H1 (cell line): Measurements from ENCODE around the gene NOMO2.
"Not testable (repeated sequence)": the region's sequence is repeated elsewhere in the genome, so short reads cannot be mapped to it uniquely, and the experiment has no call there.

Experiments used
- CEBPB ChIP-seq: IDR thresholded peaks from 2 replicates; pipeline ENCODE4 v1.6.1; 2012; ENCODE audit warnings: low read depth, low read length
- CTCF ChIP-seq, 3 experiments: IDR thresholded peaks; 1 replicate in 2 of 3; 2 replicates in 1 of 3; pipeline versions ENCODE4 v1.5.1 to v1.6.1; 2011; ENCODE audit warnings: low read length in 3 of 3, mild to moderate bottlenecking in 3 of 3, inconsistent platforms in 2 of 3, low read depth in 1 of 3, moderate library complexity in 1 of 3; ENCODE audit not compliant: insufficient read depth in 1 of 3; ENCODE audit errors: control extremely low read depth in 1 of 3
- EZH2 ChIP-seq: fragments of 200-600 bp; sonication (generic); IDR thresholded peaks from 2 replicates; pipeline ENCODE4 v1.7.1; 2012; ENCODE audit warnings: low read depth, mild to moderate bottlenecking, moderate library complexity, low read length, inconsistent platforms; ENCODE audit not compliant: severe bottlenecking
- POLR2A ChIP-seq, 2 experiments: IDR thresholded peaks; 1 replicate in 1 of 2; 2 replicates in 1 of 2; pipeline ENCODE4 v1.6.1; 2011; ENCODE audit warnings: low read depth in 2 of 2, low read length in 2 of 2, mild to moderate bottlenecking in 2 of 2; ENCODE audit errors: control extremely low read depth in 1 of 2
- SP2 ChIP-seq: IDR thresholded peaks from 2 replicates; pipeline ENCODE4 v1.6.1; 2012; ENCODE audit warnings: mild to moderate bottlenecking, low read length, inconsistent platforms
- USF2 ChIP-seq: IDR thresholded peaks from 2 replicates; pipeline ENCODE4 v1.6.1; 2011; ENCODE audit warnings: low read length, improper control_type of control experiment

DNA sequence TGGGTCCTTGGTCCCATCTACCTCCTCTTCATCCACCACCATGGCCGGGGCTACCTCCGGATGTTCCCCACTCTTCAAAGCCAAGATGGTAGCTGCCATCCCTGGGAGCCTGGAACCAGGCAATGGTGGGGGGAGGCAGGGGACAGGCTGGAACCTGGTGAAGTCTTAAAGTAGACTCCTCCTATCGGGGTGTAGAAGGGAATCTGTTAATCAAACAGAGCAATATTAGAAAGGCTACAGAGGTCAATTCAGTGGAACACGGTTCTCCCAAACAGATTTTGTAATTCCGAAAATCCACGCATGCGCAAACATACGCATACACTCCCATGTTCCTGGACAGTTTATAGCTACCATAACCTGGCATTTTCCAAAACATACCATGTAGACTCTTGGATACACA, 11.1 kb upstream of the NOMO2 start:
- not testable (repeated sequence) for TF ChIP-seq USF2; EZH2; SP2; CEBPB; CTCF (IDR thresholded peaks at IDR 0.05; ENCODE audit: control extremely low read depth in 1 of 3, insufficient read depth in 1 of 3, low read depth in 1 of 3, low read length in 3 of 3); POLR2A (IDR thresholded peaks at IDR 0.05; ENCODE audit: control extremely low read depth in 1 of 2, low read depth in 2 of 2, low read length in 2 of 2)
